ENCODE results near the gene FUT9.

FUT9 gene

GRCh38 chr6:96164802-96165201, 149.0 kb downstream of the FUT9 start:
- no peak overlapping the region for H3K27ac ChIP-seq
- no peak for DNase-seq (ENCODE audit: low read depth, low spot score)

- no peak for DNase-seq (ENCODE audit: low read depth, low spot score)
- H3K27ac ChIP-seq: no peak overlapping the region
Observed at GRCh38 chr6:96171112-96171511, 155.3 kb downstream of the FUT9 start.

- no peak overlapping the region for H3K27ac ChIP-seq
- DNase-seq (ENCODE audit: low read depth, low spot score): no peak
Observed at GRCh38 chr6:96184798-96185197, 169.0 kb downstream of the FUT9 start.

- no peak for DNase-seq (ENCODE audit: low read depth, low spot score)
- H3K27ac ChIP-seq: no peak overlapping the region
Observed at GRCh38 chr6:96186094-96186493, 170.3 kb downstream of the FUT9 start.

- no peak overlapping the region for H3K27ac ChIP-seq
- peak; percentile 14 for DNase-seq (ENCODE audit: low read depth, low spot score)
Observed at GRCh38 chr6:96186516-96187195, 170.9 kb downstream of the FUT9 start.

GRCh38 chr6:96194675-96195074, 178.9 kb downstream of the FUT9 start:
- DNase-seq (ENCODE audit: low read depth, low spot score): no peak
- no peak overlapping the region for H3K27ac ChIP-seq

GRCh38 chr6:96195272-96195671, 179.5 kb downstream of the FUT9 start:
- H3K27ac ChIP-seq: no peak overlapping the region
- DNase-seq (ENCODE audit: low read depth, low spot score): no peak

- DNase-seq (ENCODE audit: low read depth, low spot score): peak; percentile 16
- peak overlapping the region; percentile 63 for H3K27ac ChIP-seq
Observed at GRCh38 chr6:96196633-96197032, 180.9 kb downstream of the FUT9 start.

GRCh38 chr6:96197241-96197640, 181.5 kb downstream of the FUT9 start:
- peak overlapping the region; percentile 63 for H3K27ac ChIP-seq
- no peak for DNase-seq (ENCODE audit: low read depth, low spot score)

GRCh38 chr6:96202571-96202970, 186.8 kb downstream of the FUT9 start:
- no peak for DNase-seq (ENCODE audit: low read depth, low spot score)
- H3K27ac ChIP-seq: no peak overlapping the region

- H3K27ac ChIP-seq: no peak overlapping the region
- no peak for DNase-seq (ENCODE audit: low read depth, low spot score)
Observed at GRCh38 chr6:96211341-96211740, 195.6 kb downstream of the FUT9 start.

- H3K27ac ChIP-seq: no peak overlapping the region
- DNase-seq (ENCODE audit: low read depth, low spot score): no peak
Observed at GRCh38 chr6:96212066-96212465, 196.3 kb downstream of the FUT9 start.

- DNase-seq (ENCODE audit: low read depth, low spot score): no peak
- H3K27ac ChIP-seq: no peak overlapping the region
Observed at GRCh38 chr6:96213784-96214183, 198.0 kb downstream of the FUT9 start.

GRCh38 chr6:96223695-96224094, 207.9 kb downstream of the FUT9 start:
- no peak overlapping the region for H3K27ac ChIP-seq
- DNase-seq (ENCODE audit: low read depth, low spot score): no peak

GRCh38 chr6:96227135-96227534, 211.4 kb downstream of the FUT9 start:
- H3K27ac ChIP-seq: no peak overlapping the region
- DNase-seq (ENCODE audit: low read depth, low spot score): no peak

- DNase-seq (ENCODE audit: low read depth, low spot score): no peak
- no peak overlapping the region for H3K27ac ChIP-seq
Observed at GRCh38 chr6:96234444-96234843, 218.7 kb downstream of the FUT9 start.

GRCh38 chr6:96235927-96236326, 220.2 kb downstream of the FUT9 start:
- peak; percentile 40 for DNase-seq (ENCODE audit: low read depth, low spot score)
- no peak overlapping the region for H3K27ac ChIP-seq

GRCh38 chr6:96236471-96236870, 220.7 kb downstream of the FUT9 start:
- H3K27ac ChIP-seq: no peak overlapping the region
- DNase-seq (ENCODE audit: low read depth, low spot score): no peak

- no peak for DNase-seq (ENCODE audit: low read depth, low spot score)
- no peak overlapping the region for H3K27ac ChIP-seq
Observed at GRCh38 chr6:96237638-96238347, 222.0 kb downstream of the FUT9 start.

- DNase-seq (ENCODE audit: low read depth, low spot score): no peak
- H3K27ac ChIP-seq: no peak overlapping the region
Observed at GRCh38 chr6:96246563-96246962, 230.8 kb downstream of the FUT9 start.

GRCh38 chr6:96249755-96250154, 234.0 kb downstream of the FUT9 start:
- DNase-seq (ENCODE audit: low read depth, low spot score): no peak

GRCh38 chr6:96257751-96258150, 242.0 kb downstream of the FUT9 start:
- no peak overlapping the region for H3K27ac ChIP-seq
- DNase-seq (ENCODE audit: low read depth, low spot score): no peak

More at GRCh38 chr6:96249755-96250154, 234.0 kb downstream of the FUT9 start:
- H3K27ac ChIP-seq: no peak overlapping the region
